Spleen (tissue), 11 donors: ENCODE measurements around the gene MANSC4. TPM values are rescaled to one million over a fixed set of nuclear protein-coding genes. Genes with fewer than 3 reads are reported as not detected.
"Not testable (repeated sequence)": the region's sequence is repeated elsewhere in the genome, so short reads cannot be mapped to it uniquely, and the experiment has no call there.

Experiments
- DNase-seq: peaks from one replicate; pipeline ENCODE4 v3.0.0-alpha.2; 2020
- H3K27ac ChIP-seq, 8 donors: fragments of 200-600 bp; sonication (generic) in 7 of 8; 1 replicate in 4 of 8; 2 replicates in 4 of 8; pipeline versions ENCODE4 v1.5.0 to v1.8.0; 2016 to 2021; ENCODE audit warnings: inconsistent platforms in 4 of 8, mild to moderate bottlenecking in 4 of 8, moderate library complexity in 1 of 8
- H3K27me3 ChIP-seq, 7 donors: fragments of 200-600 bp; sonication (generic) in 6 of 7; replicated peaks in 1 of 7; 1 replicate in 4 of 7; 2 replicates in 3 of 7; pipeline versions ENCODE4 v1.5.0 to v1.8.0; 2016 to 2021; ENCODE audit warnings: inconsistent platforms in 3 of 7, mild to moderate bottlenecking in 1 of 7
- H3K36me3 ChIP-seq, 6 donors: fragments of 200-600 bp; sonication (generic) in 5 of 6; 1 replicate in 4 of 6; 2 replicates in 2 of 6; pipeline versions ENCODE4 v1.5.0 to v1.8.0; 2016 to 2021; ENCODE audit warnings: inconsistent platforms in 2 of 6
- H3K4me1 ChIP-seq, 6 donors: fragments of 200-600 bp; sonication (generic) in 5 of 6; 1 replicate in 3 of 6; 2 replicates in 3 of 6; pipeline versions ENCODE4 v1.5.0 to v1.8.0; 2016 to 2021; ENCODE audit warnings: inconsistent platforms in 3 of 6
- H3K4me3 ChIP-seq, 8 donors: fragments of 200-600 bp; sonication (generic) in 7 of 8; 1 replicate in 4 of 8; 2 replicates in 4 of 8; pipeline versions ENCODE4 v1.5.0 to v1.8.0; 2016 to 2021; ENCODE audit warnings: inconsistent platforms in 4 of 8, mild to moderate bottlenecking in 4 of 8, moderate library complexity in 2 of 8
- H3K9me3 ChIP-seq, 8 donors: fragments of 200-600 bp; sonication (generic) in 7 of 8; 1 replicate in 4 of 8; 2 replicates in 4 of 8; pipeline versions ENCODE4 v1.5.0 to v1.8.0; 2016 to 2021; ENCODE audit warnings: inconsistent platforms in 4 of 8
- CTCF ChIP-seq, 11 experiments: fragments of 200-600 bp in 7 of 11; fragments of 450-650 bp in 4 of 11; sonication (generic) in 4 of 11; IDR thresholded peaks in 8 of 11; conservative IDR thresholded peaks in 3 of 11; 1 replicate in 7 of 11; 2 replicates in 4 of 11; pipeline versions ENCODE4 v1.4.0 to v1.8.0; 2016 to 2021; ENCODE audit warnings: antibody characterized with exemption in 11 of 11, inconsistent platforms in 4 of 11, mild to moderate bottlenecking in 1 of 11
- POLR2A ChIP-seq, 3 donors: fragments of 450-650 bp; IDR thresholded peaks; one replicate each; pipeline ENCODE4 v1.5.1; 2017; ENCODE audit warnings: antibody characterized with exemption in 3 of 3, mild to moderate bottlenecking in 1 of 3
- POLR2AphosphoS5 ChIP-seq, 3 donors: sonication (generic); formaldehyde crosslinking; IDR thresholded peaks; one replicate each; pipeline ENCODE4 v1.5.1; 2017; ENCODE audit warnings: antibody characterized with exemption in 3 of 3
- WGBS, 5 donors: extraction: QIAGEN DNeasy Blood & Tissue Kit in 3 of 5; methylation state at CpG; one replicate each; pipeline versions ENCODE4 v1.1.5 to v1.1.7; 2013 to 2018; 5-methylcytosine and 5-hydroxymethylcytosine counted together
- intact Hi-C: fragments of 100-400 bp; cut with DNase I; formaldehyde crosslinking; loops from one replicate; pipeline ENCODE4 v1.15.0; 2023; ENCODE audit warnings: low total_unique reads
- polyA plus RNA-seq, 3 donors: library from polyadenylated mRNA; stranded (reverse); fragments of 200-250 nt; gene quantifications; one replicate each; pipeline ENCODE4 v1.2.1, GENCODE V29; 2013
- total RNA-seq, 7 donors: library from RNA; depleted of rRNA in 3 of 7; stranded (reverse); fragments of >200 nt in 3 of 7; fragmentation: NEBNext Ultra II Directional in 4 of 7; extraction: Animal tissue kit (Norgen Biotek cat#: 25700) in 4 of 7; gene quantifications; one replicate each; pipeline versions ENCODE4 v1.1.0 to v1.2.1, GENCODE V29; 2016 to 2021
- donor health status: healthy with polysubstance abuse.
- donor health status: DM: no; HTN: no; CAD: no; lungs with moderate emphysema.
- donor health status: DM: no; HTN: no; CAD: no.
- donor health status: Bipolar disorder and iron deficiency.
- donor health status: healthy.
- donor health status: DM: no; HTN: no; CAD: no.
- donor health status: DM: yes; HTN: yes; CAD: no.

Gene MANSC4
- total and polyA plus RNA-seq, 10 donors: 0.16 to 0.33 (median 0.24) TPM; not detected in 7

GRCh38 chr12:27751386-27752047 is 28.5 kb downstream of the MANSC4 start:
- TF ChIP-seq CTCF (IDR thresholded peaks at IDR 0.05 in 8 of 11, conservative IDR thresholded peaks at IDR 0.05 in 3 of 11): no peak
- TF ChIP-seq POLR2A (IDR thresholded peaks at IDR 0.05): no peak
- TF ChIP-seq POLR2AphosphoS5 (IDR thresholded peaks at IDR 0.05): no peak
- peaks cover 0 to 17% (median 7%) of the 10 kb centered on the region in 6 donors for H3K4me1 ChIP-seq
- H3K27me3 ChIP-seq: no peaks in the 10 kb centered on the region
- intact Hi-C loops: no loop called here
- WGBS, 5 donors: 92 to 97% (median 95%) methylated on average over 15 of the region's 15 CpGs
- no peaks in the 10 kb centered on the region for H3K9me3 ChIP-seq
- DNase-seq: no peak
- H3K36me3 ChIP-seq: peaks cover 5 to 52% (median 17%) of the 10 kb centered on the region in 6 donors
- H3K4me3 ChIP-seq: no peak overlapping the region
- H3K27ac ChIP-seq: no peak overlapping the region

GRCh38 chr12:27747111-27747820 is 32.8 kb downstream of the MANSC4 start:
- peaks cover 0 to 58% (median 17%) of the 10 kb centered on the region in 6 donors for H3K36me3 ChIP-seq
- intact Hi-C loops: no loop called here
- H3K4me1 ChIP-seq: peaks cover 0 to 17% (median 7%) of the 10 kb centered on the region in 6 donors
- no peaks in the 10 kb centered on the region for H3K9me3 ChIP-seq
- H3K4me3 ChIP-seq: no peak overlapping the region
- TF ChIP-seq POLR2A (IDR thresholded peaks at IDR 0.05) (no peak), CTCF (IDR thresholded peaks at IDR 0.05 in 8 of 11, conservative IDR thresholded peaks at IDR 0.05 in 3 of 11) (no peak), POLR2AphosphoS5 (IDR thresholded peaks at IDR 0.05) (no peak)
- no peak for DNase-seq
- WGBS, 5 donors: 91 to 96% (median 94%) methylated on average over 3 of the region's 3 CpGs
- H3K27me3 ChIP-seq: no peaks in the 10 kb centered on the region
- H3K27ac ChIP-seq: peak overlapping the region in 3 of 8 donors; percentile 49 to 69 (median 68)

GRCh38 chr12:27745734-27746133 is 34.3 kb downstream of the MANSC4 start:
- H3K27ac ChIP-seq, H3K4me3 ChIP-seq, intact Hi-C loops, H3K9me3 ChIP-seq, DNase-seq, H3K27me3 ChIP-seq: not testable (repeated sequence)
- 80 to 100% (median 92%) methylated on average over 1 of the region's 1 CpG for WGBS, 5 donors
- Histone ChIP-seq H3K36me3 (peaks cover 0 to 65% (median 15%) of the 10 kb centered on the region in 6 donors), H3K4me1 (peaks cover 0 to 17% (median 7%) of the 10 kb centered on the region in 6 donors)

GRCh38 chr12:27743601-27744000 is 36.4 kb downstream of the MANSC4 start:
- no peaks in the 10 kb centered on the region for H3K27me3 ChIP-seq
- no peak overlapping the region for H3K27ac ChIP-seq
- no peaks in the 10 kb centered on the region for H3K9me3 ChIP-seq
- no peak overlapping the region for H3K4me3 ChIP-seq
- H3K4me1 ChIP-seq: peaks cover 0 to 9% (median 6%) of the 10 kb centered on the region in 6 donors
- no peak for DNase-seq
- TF ChIP-seq CTCF (IDR thresholded peaks at IDR 0.05 in 8 of 11, conservative IDR thresholded peaks at IDR 0.05 in 3 of 11): no peak
- TF ChIP-seq POLR2A (IDR thresholded peaks at IDR 0.05): no peak
- no peak for TF ChIP-seq POLR2AphosphoS5 (IDR thresholded peaks at IDR 0.05)
- peaks cover 0 to 83% (median 30%) of the 10 kb centered on the region in 6 donors for H3K36me3 ChIP-seq
- intact Hi-C loops: no loop called here
- 91 to 98% (median 95%) methylated on average over 5 of the region's 5 CpGs for WGBS, 5 donors

- intact Hi-C loops: loop anchor here (5.0 kb wide), 2 partner anchors 88 to 208 kb away; no protein-coding TSS in a partner anchor
- 93 to 97% (median 95%) methylated on average over 9 of the region's 9 CpGs for WGBS, 5 donors
- H3K27me3 ChIP-seq, H3K4me1 ChIP-seq, H3K4me3 ChIP-seq, H3K9me3 ChIP-seq, DNase-seq, H3K27ac ChIP-seq: not testable (repeated sequence)
- peaks cover 0 to 89% (median 47%) of the 10 kb centered on the region in 6 donors for H3K36me3 ChIP-seq
Measured at GRCh38 chr12:27734321-27734720, 45.7 kb downstream of the MANSC4 start.
